HG03060 (cell line): ENCODE measurements around the gene POFUT2.

Experiments
- ATAC-seq: cut with Tn5 transposase; IDR thresholded peaks from one replicate; pipeline ENCODE4 v1.9.1; 2021; ENCODE audit warnings: low read depth, moderate number of reproducible peaks; ENCODE audit not compliant: unreplicated experiment

Gene POFUT2

GRCh38 chr21:45286671-45287437 lies 841 bp downstream of the POFUT2 start:
- ATAC-seq: no peak

DNA sequence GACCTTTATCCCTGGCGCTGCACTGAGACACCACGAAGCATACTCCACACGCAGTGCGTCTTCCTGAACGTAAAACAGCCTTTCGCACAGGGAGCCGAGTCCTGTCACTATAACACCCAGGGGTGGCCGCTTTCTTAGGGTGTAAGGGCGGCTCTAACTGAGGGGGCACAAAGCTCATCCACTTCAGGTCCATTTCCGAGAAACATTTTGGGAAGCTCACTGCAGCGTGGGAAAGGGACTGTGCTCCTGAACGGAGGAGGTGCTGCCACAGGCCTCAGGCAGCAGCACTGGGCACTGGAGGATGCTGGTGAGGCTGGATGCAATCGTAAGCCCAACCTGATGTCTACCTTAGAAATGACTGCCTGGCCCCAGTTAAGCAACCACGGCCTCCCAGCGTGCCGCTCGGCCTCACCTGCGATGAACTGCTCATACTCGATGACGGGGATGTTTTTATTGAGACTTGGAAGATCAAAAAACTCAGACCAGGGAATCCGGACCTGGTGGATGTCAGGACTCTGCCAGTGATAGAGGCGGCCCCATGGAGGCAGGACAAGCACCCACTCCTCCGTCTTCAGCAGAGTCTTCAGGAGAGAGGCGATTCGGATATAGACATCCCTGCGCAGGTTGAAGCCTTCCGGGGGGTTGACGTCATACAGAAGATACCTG lies 2.3 kb downstream of the POFUT2 start:
- ATAC-seq: no peak

- ATAC-seq: no peak
Observed at GRCh38 chr21:45284456-45284741, 3.3 kb downstream of the POFUT2 start.

DNA sequence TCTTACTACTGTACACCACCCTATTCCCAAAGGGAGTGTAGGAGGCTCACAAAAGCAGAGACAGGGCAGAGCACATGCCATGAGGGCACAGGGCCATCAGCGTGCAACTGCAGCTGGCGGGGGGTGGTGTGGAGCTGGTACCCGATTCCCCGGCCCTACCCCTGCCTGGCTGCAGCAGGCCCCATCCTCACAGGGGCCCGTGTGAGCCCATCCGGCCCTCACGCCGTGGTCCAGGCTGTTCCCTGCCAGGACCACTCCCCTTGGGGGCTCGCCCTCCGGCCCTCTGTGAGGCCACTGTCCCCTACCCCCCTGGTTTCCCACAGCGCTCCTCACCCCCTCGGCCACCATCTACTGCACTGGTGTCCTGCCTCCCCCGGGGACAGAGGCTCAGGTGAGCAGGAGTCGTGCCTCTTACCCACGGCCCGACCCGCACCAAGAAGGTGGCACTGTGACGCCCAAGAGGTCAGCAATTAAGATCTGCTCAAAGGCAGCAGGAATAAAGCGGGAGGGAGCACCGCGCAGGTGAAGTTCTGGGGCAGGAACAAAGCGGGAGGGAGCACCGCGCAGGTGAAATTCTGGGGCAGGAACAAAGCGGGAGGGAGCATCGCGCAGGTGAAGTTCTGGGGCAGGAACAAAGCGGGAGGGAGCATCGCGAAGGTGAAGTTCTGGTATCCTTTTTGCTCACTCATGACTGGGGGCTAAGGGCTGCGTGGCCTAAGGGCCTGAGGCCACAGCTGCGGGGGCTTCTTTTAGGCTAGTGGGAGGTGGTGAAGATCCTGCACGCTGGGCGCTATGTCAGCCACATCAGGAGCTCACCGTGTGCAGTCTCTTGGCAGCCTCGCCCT lies 3.9 kb downstream of the POFUT2 start:
- no peak for ATAC-seq

DNA sequence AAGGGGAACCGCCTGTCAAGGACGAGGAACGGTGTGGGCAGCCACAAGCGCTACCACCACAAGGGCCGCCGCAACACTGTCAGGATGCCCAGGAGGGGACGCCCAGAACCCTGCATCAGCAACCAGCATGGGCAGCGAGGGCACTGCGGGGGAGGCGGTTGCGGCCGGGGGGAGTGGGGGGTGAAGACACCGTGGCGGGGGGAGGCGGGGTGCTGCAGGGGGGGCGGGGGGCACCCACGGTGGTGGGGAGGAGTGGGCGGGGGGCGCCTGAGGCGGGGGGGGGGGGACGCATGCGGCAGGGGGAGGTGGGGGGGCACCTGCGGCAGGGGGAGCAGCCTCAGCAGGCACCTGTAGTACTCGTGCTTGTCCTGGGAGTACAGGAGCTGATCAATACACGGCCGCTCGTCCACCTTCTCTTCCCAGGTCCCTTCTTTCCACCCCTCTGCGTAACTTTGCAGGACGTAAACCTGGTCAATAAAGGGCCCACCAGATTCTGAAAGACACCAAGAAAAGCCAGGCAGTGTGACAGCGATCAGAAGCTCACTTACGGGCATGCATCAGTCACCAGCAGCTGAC lies 4.6 kb downstream of the POFUT2 start:
- ATAC-seq: no peak

DNA sequence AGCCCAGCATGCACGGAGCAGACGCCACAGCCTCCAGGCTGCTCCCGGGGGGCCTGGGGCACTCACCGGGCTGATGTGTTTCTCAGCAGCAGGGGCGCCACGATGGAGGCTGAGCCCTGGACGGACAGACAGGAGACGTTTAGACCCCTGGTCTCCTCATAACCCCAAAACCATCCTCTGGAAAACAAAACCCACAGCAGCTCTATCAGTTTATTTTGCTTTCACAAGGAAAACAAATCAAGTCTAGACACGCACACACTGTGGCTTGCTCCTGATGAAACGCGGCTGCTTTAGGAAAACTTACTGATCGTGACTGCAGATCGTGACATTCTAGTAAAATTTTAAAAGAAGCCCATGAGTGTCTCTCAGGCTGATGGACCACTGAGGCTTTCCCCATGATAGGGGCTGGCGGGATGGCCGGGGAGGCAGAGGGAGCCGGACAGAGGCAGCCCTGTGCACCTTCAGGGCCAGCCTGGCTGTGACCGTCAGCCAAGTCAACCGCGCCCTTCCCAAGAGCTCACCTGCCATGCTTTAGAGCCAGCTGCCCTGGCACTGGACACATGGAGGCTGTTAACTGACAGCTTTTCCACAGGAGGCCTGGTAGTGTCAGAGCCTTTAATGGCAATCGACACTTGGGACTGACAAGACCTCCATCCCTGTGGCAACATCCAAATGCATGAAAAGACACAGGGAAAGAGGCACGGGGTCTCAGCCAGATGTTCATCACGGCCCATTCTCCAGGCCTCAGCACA lies 5.2 kb downstream of the POFUT2 start:
- ATAC-seq: no peak

GRCh38 chr21:45281411-45282282 lies 6.0 kb downstream of the POFUT2 start:
- ATAC-seq: no peak

DNA sequence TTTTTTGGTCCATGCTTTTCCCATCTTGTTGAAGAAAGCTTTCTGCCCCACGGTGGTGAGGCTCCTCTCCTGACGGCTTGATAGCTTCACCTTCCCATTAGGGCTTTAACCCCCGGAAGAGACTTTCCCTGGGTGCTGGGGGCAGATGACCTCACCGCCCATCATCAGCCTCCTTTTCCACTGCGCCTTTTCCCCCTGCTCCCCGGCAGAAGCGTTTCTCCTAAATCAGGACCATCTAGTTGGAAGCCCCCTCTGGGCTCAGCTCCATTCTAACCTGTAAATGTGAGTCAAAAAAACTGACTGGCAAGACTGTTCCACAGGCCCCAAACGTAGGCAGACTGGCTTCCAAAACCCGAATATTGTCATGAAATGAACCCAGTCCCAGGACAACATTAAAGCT lies 6.7 kb downstream of the POFUT2 start:
- ATAC-seq: no peak

DNA sequence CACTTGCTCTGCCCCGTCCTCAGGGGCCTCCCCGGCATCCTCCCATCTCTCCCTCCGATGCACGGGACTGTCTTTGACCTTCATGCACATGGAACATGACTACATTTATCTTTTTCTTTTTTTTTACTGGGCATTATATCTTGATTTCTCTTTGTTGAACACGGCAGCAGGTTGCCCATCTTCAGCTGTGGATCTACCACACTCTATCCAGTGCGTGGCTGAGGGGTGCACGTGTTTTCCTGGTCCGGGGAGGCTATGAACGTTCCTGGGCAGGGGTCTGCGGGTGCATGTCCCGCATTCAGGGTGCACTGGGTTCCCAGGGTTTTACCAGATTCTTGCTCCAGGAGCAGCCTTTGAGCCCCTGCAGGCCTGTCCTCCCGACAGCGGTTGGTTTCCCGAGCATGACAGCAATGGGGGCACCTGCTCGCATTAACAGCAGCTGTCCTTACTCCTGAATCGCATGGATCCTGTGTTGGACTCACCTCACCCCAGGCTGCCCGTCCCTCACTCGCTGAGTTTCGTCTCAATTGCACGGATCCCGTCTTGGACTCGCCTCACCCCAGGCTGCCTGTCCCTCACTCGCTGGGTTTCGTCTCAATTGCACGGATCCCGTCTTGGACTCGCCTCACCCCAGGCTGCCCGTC lies 7.4 kb downstream of the POFUT2 start:
- no peak for ATAC-seq

DNA sequence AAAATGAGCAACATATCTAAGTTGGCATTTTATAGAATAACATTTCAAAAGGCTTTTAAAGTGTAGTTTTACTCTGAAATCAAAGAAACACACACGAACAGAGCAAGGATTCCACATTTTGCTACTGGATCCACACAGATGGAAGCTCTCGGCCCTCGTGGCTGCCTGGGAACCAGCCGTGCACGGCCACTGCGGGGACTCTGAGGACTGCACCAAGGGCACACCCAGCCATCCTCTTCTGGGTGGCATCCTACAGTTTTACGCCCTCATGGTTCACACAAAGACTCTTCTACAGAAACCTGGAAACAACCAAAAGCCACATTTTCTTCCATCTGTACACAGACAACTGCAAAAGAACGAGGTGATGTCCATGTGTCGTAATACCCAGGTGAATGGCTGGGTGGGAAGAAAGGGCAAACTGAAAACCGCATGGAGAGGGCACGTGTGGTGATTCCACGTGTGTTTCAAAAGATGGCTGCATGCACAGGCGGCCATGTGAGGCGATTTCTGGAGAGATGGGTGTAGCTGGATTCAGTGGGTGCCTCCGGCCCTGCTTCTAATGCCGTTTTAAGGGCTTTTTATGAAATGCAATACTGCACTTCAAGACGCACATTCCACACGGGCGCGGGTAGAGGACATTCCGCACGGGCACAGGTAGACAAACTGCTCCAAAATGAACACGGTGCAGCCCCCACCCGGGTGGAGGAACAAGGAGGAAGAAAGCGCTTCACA lies 8.1 kb downstream of the POFUT2 start:
- no peak for ATAC-seq

- ATAC-seq: no peak
Observed at GRCh38 chr21:45278156-45278911, 9.4 kb downstream of the POFUT2 start.

GRCh38 chr21:45277101-45278045 lies 10.3 kb downstream of the POFUT2 start:
- no peak for ATAC-seq

GRCh38 chr21:45276596-45276995 lies 11.1 kb downstream of the POFUT2 start:
- no peak for ATAC-seq

GRCh38 chr21:45270306-45270821 lies 17.3 kb downstream of the POFUT2 start:
- no peak for ATAC-seq

- no peak for ATAC-seq
Observed at GRCh38 chr21:45269861-45270260, 17.8 kb downstream of the POFUT2 start.

- no peak for ATAC-seq
Observed at GRCh38 chr21:45267390-45267760, 20.3 kb downstream of the POFUT2 start.
